Cardiac atrium fibroblast (primary cell): ENCODE results near the gene FAT2. TPM values are rescaled to one million over a fixed set of nuclear protein-coding genes. Genes with fewer than 3 reads are reported as not detected.

ENCODE experiments used
- total RNA-seq: library from RNA; depleted of rRNA; stranded (reverse); fragments of >200 nt; gene quantifications from 2 replicates; pipeline ENCODE4 v1.2.3, GENCODE V29; 2015

The FAT2 gene, protein sequence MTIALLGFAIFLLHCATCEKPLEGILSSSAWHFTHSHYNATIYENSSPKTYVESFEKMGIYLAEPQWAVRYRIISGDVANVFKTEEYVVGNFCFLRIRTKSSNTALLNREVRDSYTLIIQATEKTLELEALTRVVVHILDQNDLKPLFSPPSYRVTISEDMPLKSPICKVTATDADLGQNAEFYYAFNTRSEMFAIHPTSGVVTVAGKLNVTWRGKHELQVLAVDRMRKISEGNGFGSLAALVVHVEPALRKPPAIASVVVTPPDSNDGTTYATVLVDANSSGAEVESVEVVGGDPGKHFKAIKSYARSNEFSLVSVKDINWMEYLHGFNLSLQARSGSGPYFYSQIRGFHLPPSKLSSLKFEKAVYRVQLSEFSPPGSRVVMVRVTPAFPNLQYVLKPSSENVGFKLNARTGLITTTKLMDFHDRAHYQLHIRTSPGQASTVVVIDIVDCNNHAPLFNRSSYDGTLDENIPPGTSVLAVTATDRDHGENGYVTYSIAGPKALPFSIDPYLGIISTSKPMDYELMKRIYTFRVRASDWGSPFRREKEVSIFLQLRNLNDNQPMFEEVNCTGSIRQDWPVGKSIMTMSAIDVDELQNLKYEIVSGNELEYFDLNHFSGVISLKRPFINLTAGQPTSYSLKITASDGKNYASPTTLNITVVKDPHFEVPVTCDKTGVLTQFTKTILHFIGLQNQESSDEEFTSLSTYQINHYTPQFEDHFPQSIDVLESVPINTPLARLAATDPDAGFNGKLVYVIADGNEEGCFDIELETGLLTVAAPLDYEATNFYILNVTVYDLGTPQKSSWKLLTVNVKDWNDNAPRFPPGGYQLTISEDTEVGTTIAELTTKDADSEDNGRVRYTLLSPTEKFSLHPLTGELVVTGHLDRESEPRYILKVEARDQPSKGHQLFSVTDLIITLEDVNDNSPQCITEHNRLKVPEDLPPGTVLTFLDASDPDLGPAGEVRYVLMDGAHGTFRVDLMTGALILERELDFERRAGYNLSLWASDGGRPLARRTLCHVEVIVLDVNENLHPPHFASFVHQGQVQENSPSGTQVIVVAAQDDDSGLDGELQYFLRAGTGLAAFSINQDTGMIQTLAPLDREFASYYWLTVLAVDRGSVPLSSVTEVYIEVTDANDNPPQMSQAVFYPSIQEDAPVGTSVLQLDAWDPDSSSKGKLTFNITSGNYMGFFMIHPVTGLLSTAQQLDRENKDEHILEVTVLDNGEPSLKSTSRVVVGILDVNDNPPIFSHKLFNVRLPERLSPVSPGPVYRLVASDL (N-terminal part only)
- not detected in 2 replicates for total RNA-seq

DNA sequence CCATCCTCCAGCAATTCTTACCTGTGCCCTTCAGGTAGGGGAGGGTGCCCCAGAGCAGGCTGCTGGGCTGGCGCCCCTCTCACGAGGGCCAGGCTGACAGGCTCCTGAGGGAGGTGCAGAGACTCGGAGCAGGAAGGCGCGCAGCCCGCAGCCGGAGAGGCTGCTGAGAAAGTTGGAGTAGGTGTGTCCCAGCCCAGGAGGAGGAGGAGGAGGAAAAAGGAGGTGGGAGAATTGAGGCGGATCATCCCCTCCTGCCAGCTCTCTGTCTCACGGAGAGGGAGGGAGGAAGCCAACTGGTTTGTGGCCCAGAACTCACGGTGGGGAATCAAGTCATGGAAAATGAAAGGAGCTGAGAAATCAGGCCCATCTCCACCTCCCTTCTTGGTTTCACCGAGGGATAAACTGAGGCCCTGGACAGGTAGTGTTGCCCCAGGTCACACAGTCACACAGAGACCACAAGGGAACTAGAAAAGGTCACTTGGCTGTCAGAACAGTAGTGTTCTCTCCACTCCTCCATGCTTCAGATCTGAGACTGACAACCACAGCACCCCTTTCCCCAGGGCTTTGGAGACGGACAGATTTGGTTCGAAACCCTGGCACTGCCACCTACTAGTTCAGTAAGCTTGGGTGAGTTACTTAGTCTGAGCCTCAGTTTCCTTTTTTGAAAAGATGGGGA is at the start of gene FAT2:
Gene FAT2, minus strand, starts transcription at position 188 of the 676 bp plus-strand sequence. CDS start 22,400 bp downstream, outside the sequence.

Other genes with a start within 250 kb of the FAT2 start
- gene SLC36A2, start 243.8 kb downstream of the FAT2 start, total RNA-seq, result not detected in 2 replicates
- 7.0 and 11.0 TPM in 2 replicates for gene SLC36A1, start 143.7 kb downstream of the FAT2 start, total RNA-seq
- 3,183 and 3,236 TPM in 2 replicates for gene SPARC, start 95.6 kb upstream of the FAT2 start, total RNA-seq
- 108 and 161 TPM in 2 replicates for gene ATOX1, start 167.3 kb upstream of the FAT2 start, total RNA-seq
- gene G3BP1, start 180.6 kb upstream of the FAT2 start, total RNA-seq, result 88.8 and 108 TPM in 2 replicates